Astrocyte (in vitro differentiated cells and primary cell): Measurements from ENCODE around the gene BHLHE23. TPM values are rescaled to one million over a fixed set of nuclear protein-coding genes. Genes with fewer than 3 reads are reported as not detected.

Experiments used
- DNase-seq: peaks from one replicate; pipeline ENCODE4 v3.0.0-alpha.2; 2010; ENCODE audit warnings: low read depth
- FAIRE-seq: peaks from 2 replicates; lab custom pipeline; 2011; peaks lifted over from hg19 to GRCh38; lab: Jason Lieb, UNC
- H2AFZ ChIP-seq: 2 replicates; pipeline ENCODE4 v1.6.0; 2012; ENCODE audit warnings: low read depth, low read length, inconsistent platforms
- H3K27ac ChIP-seq: 2 replicates; pipeline ENCODE4 v1.5.1; 2011; ENCODE audit warnings: low read depth, low read length, inconsistent platforms
- H3K27me3 ChIP-seq: 2 replicates; pipeline ENCODE4 v1.6.0; 2011; ENCODE audit warnings: low read length, inconsistent platforms; ENCODE audit not compliant: insufficient read depth
- H3K36me3 ChIP-seq: 2 replicates; pipeline ENCODE4 v1.5.1; 2011; ENCODE audit warnings: low read length, inconsistent platforms; ENCODE audit not compliant: insufficient read depth
- H3K4me1 ChIP-seq: 2 replicates; pipeline ENCODE4 v1.5.1; 2011; ENCODE audit warnings: low read length, inconsistent platforms; ENCODE audit not compliant: insufficient read depth
- H3K4me2 ChIP-seq: 2 replicates; pipeline ENCODE4 v1.6.0; 2012; ENCODE audit warnings: low read length, inconsistent platforms
- H3K4me3 ChIP-seq: 2 replicates; pipeline ENCODE4 v1.5.1; 2011; ENCODE audit warnings: low read depth, mild to moderate bottlenecking, low read length, inconsistent platforms; ENCODE audit not compliant: insufficient read depth
- H3K79me2 ChIP-seq: 2 replicates; pipeline ENCODE4 v1.6.0; 2012; ENCODE audit warnings: mild to moderate bottlenecking, low read length, inconsistent platforms; ENCODE audit not compliant: insufficient read depth
- H3K9ac ChIP-seq: 2 replicates; pipeline ENCODE4 v1.6.0; 2012; ENCODE audit warnings: mild to moderate bottlenecking, low read length, inconsistent platforms
- H3K9me3 ChIP-seq: 2 replicates; pipeline ENCODE4 v1.5.1; 2012; ENCODE audit warnings: low read depth, mild to moderate bottlenecking, low read length, inconsistent platforms; ENCODE audit not compliant: insufficient read depth
- H4K20me1 ChIP-seq: 2 replicates; pipeline ENCODE4 v1.6.0; 2012; ENCODE audit warnings: low read length, inconsistent platforms; ENCODE audit not compliant: insufficient read depth
- H3K27ac Mint-ChIP-seq: one replicate; pipeline ENCODE4 v1.8.0; 2021; ENCODE audit warnings: mild to moderate bottlenecking, mixed read lengths; ENCODE audit not compliant: unreplicated experiment
- H3K27me3 Mint-ChIP-seq: one replicate; pipeline ENCODE4 v1.8.0; 2021; ENCODE audit warnings: low read depth, mixed read lengths; ENCODE audit not compliant: unreplicated experiment
- H3K36me3 Mint-ChIP-seq: one replicate; pipeline ENCODE4 v1.8.0; 2021; ENCODE audit warnings: low read depth, mixed read lengths; ENCODE audit not compliant: unreplicated experiment
- H3K4me1 Mint-ChIP-seq: one replicate; pipeline ENCODE4 v1.8.0; 2021; ENCODE audit warnings: low read depth, mixed read lengths; ENCODE audit not compliant: unreplicated experiment
- H3K4me3 Mint-ChIP-seq: one replicate; pipeline ENCODE4 v1.8.0; 2021; ENCODE audit warnings: mild to moderate bottlenecking, moderate library complexity, mixed read lengths; ENCODE audit not compliant: unreplicated experiment
- H3K9me3 Mint-ChIP-seq: one replicate; pipeline ENCODE4 v1.8.0; 2021; ENCODE audit warnings: mild to moderate bottlenecking, mixed read lengths; ENCODE audit not compliant: unreplicated experiment
- EZH2 ChIP-seq: IDR thresholded peaks from 2 replicates; pipeline ENCODE4 v1.6.1; 2012; ENCODE audit warnings: mild to moderate bottlenecking, low read length, inconsistent platforms; ENCODE audit not compliant: insufficient read depth
- total RNA-seq: library from RNA; stranded (reverse); gene quantifications from 2 replicates; pipeline ENCODE4 v1.2.1, GENCODE V29; 2021
- TF ChIP-seq, protein P1 (sequence below): IDR thresholded peaks from 2 replicates; pipeline ENCODE4 v1.5.1; 2011; ENCODE audit warnings: low read depth, mild to moderate bottlenecking, inconsistent platforms, low read length, moderate library complexity; ENCODE audit not compliant: insufficient read depth

The BHLHE23 gene
- total RNA-seq, 1 donor from 2014 or later: not detected

DNA sequence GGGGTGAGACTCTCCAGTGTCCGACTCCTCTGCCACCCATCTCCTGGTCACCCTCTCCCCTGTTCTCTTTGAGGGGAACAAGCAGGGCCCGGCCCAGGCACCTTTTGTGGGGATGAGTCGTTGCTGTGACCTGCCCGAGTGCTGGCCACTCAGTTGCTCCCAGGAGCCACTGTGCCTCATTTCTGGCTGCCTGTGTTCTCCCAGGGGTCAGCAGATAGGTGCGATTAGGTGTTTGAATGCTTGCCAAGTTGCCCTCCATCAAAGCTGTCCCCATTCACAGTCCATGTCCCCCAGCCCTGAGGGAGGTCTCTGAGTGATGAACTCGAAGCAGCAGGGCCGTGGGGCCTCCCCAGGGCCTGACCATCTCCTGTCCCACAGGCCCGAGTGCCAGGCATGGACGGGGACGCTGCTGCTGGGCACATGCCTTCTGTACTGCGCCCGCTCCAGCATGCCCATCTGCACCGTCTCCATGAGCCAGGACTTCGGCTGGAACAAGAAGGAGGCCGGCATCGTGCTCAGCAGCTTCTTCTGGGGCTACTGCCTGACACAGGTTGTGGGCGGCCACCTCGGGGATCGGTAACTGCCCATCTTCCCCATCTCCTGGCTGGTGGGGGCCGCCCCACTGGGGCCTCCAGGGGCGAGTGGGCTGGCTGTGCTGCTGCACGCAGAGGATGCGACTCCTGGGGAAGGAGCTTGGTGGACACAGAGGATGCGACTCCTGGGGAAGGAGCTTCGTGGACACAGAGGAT lies 50.2 kb downstream of the BHLHE23 start:
- Mint-ChIP-seq H3K36me3 (peaks cover 4% of the 10 kb centered on the region), H3K4me1 (peaks cover 5% of the 10 kb centered on the region), H3K9me3 (no peaks in the 10 kb centered on the region), H3K4me3 (no peak overlapping the region), H3K27ac (no peak overlapping the region), H3K27me3 (peaks cover 5% of the 10 kb centered on the region)
- Histone ChIP-seq H3K4me3 (no peak overlapping the region), H3K9ac (no peak overlapping the region), H4K20me1 (no peaks in the 10 kb centered on the region), H3K4me1 (peaks cover 7% of the 10 kb centered on the region), H3K4me2 (no peak overlapping the region), H3K36me3 (no peaks in the 10 kb centered on the region), H3K27me3 (no peaks in the 10 kb centered on the region), H2AFZ (no peak overlapping the region), H3K27ac (no peak overlapping the region), H3K79me2 (no peaks in the 10 kb centered on the region), H3K9me3 (no peaks in the 10 kb centered on the region)
- no peak for TF ChIP-seq EZH2
- TF ChIP-seq, protein P1, sequence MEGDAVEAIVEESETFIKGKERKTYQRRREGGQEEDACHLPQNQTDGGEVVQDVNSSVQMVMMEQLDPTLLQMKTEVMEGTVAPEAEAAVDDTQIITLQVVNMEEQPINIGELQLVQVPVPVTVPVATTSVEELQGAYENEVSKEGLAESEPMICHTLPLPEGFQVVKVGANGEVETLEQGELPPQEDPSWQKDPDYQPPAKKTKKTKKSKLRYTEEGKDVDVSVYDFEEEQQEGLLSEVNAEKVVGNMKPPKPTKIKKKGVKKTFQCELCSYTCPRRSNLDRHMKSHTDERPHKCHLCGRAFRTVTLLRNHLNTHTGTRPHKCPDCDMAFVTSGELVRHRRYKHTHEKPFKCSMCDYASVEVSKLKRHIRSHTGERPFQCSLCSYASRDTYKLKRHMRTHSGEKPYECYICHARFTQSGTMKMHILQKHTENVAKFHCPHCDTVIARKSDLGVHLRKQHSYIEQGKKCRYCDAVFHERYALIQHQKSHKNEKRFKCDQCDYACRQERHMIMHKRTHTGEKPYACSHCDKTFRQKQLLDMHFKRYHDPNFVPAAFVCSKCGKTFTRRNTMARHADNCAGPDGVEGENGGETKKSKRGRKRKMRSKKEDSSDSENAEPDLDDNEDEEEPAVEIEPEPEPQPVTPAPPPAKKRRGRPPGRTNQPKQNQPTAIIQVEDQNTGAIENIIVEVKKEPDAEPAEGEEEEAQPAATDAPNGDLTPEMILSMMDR: no peak
- DNase-seq (no peak), FAIRE-seq (no peak)

Other genes starting within 250 kb of the BHLHE23 start
- 18.7 and 19.3 TPM in 2 replicates for gene MRGBP, start 210.5 kb downstream of the BHLHE23 start, total RNA-seq
- 93.4 and 96.5 TPM in 2 replicates for gene OGFR, start 202.1 kb downstream of the BHLHE23 start, total RNA-seq
- 43.0 and 54.3 TPM in 2 replicates for gene COL9A3, start 189.9 kb downstream of the BHLHE23 start, total RNA-seq
- gene TCFL5, start 145.1 kb downstream of the BHLHE23 start, total RNA-seq: 11.0 and 13.5 TPM in 2 replicates
- 39.0 and 39.2 TPM in 2 replicates for gene DIDO1, start 80.5 kb downstream of the BHLHE23 start, total RNA-seq
- 37.1 and 37.3 TPM in 2 replicates for gene GID8, start 68.8 kb downstream of the BHLHE23 start, total RNA-seq
- 11.6 and 12.4 TPM in 2 replicates for gene SLC17A9, start 54.3 kb downstream of the BHLHE23 start, total RNA-seq
- 98.9 and 107 TPM in 2 replicates for gene YTHDF1, start 209.2 kb upstream of the BHLHE23 start, total RNA-seq
- gene BIRC7, start 228.9 kb upstream of the BHLHE23 start, total RNA-seq: 2.9 and 3.3 TPM in 2 replicates
- gene NKAIN4, start 247.5 kb upstream of the BHLHE23 start, total RNA-seq: 146 and 162 TPM in 2 replicates